Testis (tissue), 2 donors: ENCODE data around the gene RHBDF1.

Experiments used
- CTCF ChIP-seq, 3 experiments: fragments of 450-650 bp in 2 of 3; fragments of 200-600 bp in 1 of 3; sonication (generic) in 1 of 3; IDR thresholded peaks; one replicate each; pipeline ENCODE4 v1.5.1; 2016 to 2019; ENCODE audit warnings: antibody characterized with exemption in 3 of 3, mild to moderate bottlenecking in 2 of 3, moderate library complexity in 1 of 3
- POLR2A ChIP-seq: fragments of 450-650 bp; IDR thresholded peaks from one replicate; pipeline ENCODE4 v1.6.1; 2017; ENCODE audit warnings: antibody characterized with exemption, mild to moderate bottlenecking, moderate library complexity

GRCh38 chr16:104355-104754 lies 31.9 kb upstream of the RHBDF1 start:
- TF ChIP-seq CTCF (IDR thresholded peaks at IDR 0.05): no peak
- TF ChIP-seq POLR2A: no peak
